HG03378 (cell line): Measurements from ENCODE around the gene TBL1X.
A peak's percentile ranks its signal among the peaks of the same experiment; 100 is the strongest.

Experiments
- ATAC-seq: cut with Tn5 transposase; IDR thresholded peaks from one replicate; pipeline ENCODE4 v1.9.1; 2021; ENCODE audit warnings: mild to moderate bottlenecking, moderate library complexity; ENCODE audit not compliant: unreplicated experiment

Gene TBL1X

GRCh38 chrX:9690046-9690445, 225.2 kb downstream of the TBL1X start:
- ATAC-seq: no peak

DNA sequence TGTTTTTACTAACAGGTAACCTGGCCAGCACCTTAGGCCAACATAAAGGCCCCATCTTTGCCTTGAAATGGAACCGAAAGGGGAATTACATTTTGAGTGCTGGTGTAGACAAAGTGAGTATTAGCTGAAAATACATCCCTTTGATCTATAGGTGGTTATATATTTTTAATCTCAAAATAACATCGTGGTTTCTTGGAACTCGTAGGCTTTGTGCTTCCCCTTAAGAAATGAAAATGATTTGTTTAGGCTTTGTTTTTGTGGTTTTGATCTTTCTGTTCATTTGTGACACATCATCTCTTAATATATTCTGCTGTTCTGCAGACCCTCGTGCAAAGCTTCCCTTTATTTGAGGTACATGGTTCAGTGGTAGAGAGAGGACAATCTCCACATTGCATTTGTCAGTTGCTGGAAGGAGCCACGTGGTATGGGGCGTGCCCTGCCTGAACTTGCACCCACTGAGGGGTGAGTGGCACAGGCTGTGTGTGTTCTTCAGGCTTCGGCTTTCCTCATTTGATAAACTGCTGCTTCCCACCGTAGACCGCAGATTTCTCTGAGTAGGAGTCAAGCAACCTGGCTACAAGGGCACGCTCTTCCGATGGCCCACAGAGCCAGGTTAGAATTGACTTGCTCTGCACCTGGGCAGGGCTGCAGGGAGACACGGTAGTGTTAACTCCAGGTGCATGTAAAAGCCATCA, 228.6 kb downstream of the TBL1X start:
- ATAC-seq: no peak

- no peak for ATAC-seq
Observed at GRCh38 chrX:9698576-9698975, 233.7 kb downstream of the TBL1X start.

- no peak for ATAC-seq
Observed at GRCh38 chrX:9700555-9700954, 235.7 kb downstream of the TBL1X start.

DNA sequence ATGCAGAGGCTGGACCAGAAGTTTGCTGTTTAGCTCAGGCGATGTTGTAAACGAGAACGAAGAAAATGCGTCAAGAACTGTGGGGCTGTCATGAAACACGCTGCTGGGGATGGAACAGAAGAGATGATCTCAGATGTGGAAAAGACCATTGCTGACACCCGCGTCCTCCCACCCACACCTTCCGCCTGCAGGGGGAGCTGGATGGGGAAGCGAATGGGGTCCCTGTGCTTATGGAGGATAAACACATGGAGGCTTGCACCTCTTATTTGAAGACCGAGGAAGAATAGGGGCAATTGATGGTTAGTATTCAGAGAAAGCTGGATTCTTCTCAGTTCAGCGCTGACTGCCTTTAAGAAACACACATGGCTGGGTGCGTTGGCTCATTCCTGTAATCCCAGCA, 236.9 kb downstream of the TBL1X start:
- no peak for ATAC-seq

- ATAC-seq: no peak
Observed at GRCh38 chrX:9703406-9703805, 238.5 kb downstream of the TBL1X start.

GRCh38 chrX:9704876-9705465, 240.1 kb downstream of the TBL1X start:
- no peak for ATAC-seq

GRCh38 chrX:9706421-9706820, 241.6 kb downstream of the TBL1X start:
- no peak for ATAC-seq

GRCh38 chrX:9707306-9708033, 242.6 kb downstream of the TBL1X start:
- no peak for ATAC-seq

DNA sequence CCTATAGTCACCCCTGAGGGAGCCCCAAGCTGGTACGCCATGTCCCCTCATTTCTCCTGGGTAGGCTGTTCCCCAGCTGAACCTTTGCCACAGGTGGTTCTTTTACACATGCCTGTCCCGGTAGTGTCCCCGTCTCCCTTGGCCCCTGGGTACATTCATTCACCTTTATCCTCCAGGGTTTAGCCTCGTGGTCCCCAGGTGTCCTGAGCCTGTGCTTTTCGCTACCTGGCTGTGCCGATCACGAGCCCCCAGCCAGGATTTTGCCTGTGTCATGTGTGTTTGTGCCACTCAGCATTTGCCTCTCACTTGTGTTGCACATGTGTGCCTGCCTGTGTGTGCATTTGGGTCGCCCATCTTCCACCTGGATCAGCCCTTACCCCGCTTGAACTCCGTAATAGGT, 243.2 kb downstream of the TBL1X start:
- no peak for ATAC-seq

GRCh38 chrX:9708923-9709553, 244.2 kb downstream of the TBL1X start:
- ATAC-seq: peak; percentile 94

- no peak for ATAC-seq
Observed at GRCh38 chrX:9710332-9710731, 245.5 kb downstream of the TBL1X start.

GRCh38 chrX:9717376-9717775, 252.5 kb downstream of the TBL1X start:
- ATAC-seq: no peak

DNA sequence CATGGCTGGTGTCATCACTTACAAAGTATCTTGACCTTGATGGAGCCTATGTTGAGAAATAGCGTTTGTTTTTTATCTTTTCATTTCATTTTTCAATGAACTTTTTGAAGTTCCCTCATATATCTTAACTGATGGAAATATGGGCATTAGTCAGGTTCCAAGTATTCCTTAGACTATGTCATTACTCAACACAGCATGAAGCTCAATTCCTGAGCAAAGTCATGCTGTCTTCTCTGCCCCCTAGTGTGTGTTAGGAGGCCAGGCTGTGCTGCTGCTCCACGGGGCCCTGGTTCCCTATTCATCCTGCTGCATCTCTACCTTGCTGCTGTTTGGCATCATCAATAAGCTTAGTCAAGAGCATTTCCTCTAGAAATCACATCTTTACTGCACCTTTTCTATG, 259.9 kb downstream of the TBL1X start:
- no peak for ATAC-seq

DNA sequence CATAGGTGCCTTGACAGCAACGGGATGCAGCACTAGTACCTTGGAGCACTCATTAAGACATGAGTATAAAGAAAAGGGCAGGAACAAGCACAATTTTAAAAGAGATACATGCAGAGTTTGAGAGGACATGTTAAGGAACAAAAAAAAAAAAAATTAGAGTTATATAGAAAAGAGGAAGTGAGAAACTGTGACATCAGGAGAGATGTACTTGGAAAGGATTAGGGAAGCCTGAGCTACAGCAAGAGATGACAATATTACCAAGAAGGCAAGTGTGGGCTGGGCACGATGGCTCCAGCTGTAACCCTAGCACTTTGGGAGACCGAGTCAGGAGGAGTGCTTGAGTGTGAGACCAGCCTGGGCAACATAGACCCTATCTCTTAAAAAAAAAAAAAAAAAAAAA, 263.4 kb downstream of the TBL1X start:
- no peak for ATAC-seq

DNA sequence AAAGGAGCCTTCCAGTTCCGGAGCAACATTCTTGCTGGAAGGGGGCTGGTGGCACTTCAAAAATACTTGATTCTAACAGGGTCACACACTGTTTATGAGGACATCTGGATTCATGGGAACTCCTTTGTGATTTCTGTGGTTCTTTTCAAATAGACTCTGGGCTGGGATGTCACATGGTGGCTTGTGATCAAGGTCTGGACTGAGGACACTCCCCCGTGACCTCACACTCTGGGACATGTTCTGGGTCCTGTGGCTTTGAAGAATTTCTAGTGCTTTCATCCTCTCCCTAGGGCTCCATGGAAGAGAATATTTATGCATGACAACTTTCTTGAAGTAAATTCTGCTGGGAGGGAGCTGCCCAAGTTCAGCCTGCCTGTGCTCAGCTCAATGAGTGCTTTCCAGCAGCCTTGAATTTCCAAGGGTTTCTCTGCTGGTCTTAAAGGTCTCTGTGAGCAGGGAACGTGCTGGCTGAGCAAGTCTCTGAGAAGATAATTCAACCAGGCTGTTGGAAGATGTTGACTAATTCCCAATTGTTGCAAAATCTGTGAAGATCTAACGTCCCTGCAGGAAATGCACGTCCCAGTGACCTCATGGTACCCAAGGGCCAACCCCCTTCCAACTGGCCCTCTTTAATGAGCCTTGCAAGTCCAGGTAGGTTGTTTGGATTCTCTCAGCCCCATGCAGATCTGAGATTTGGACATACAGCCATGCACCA, 264.5 kb downstream of the TBL1X start:
- no peak for ATAC-seq

GRCh38 chrX:9730078-9730477, 265.2 kb downstream of the TBL1X start:
- ATAC-seq: no peak

DNA sequence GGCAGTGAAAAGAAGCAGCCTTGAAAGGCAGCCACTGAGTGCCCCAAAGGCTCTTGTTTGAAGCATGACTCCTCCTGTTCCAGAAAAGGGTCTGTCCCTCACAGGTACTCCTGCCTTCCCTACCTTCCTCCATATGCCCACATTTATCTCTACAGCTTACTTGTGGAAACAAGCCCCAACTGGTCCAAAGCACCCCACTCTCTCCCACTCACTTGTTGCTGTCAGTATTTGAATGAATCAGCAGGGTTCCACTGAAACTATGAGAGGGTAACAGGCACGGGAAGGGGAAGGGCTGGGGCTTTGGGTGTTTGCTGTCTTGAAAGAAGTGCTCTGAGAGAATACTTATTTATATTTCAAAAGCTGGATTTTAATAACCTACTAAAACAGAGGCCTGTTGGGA, 265.9 kb downstream of the TBL1X start:
- ATAC-seq: peak; percentile 65

DNA sequence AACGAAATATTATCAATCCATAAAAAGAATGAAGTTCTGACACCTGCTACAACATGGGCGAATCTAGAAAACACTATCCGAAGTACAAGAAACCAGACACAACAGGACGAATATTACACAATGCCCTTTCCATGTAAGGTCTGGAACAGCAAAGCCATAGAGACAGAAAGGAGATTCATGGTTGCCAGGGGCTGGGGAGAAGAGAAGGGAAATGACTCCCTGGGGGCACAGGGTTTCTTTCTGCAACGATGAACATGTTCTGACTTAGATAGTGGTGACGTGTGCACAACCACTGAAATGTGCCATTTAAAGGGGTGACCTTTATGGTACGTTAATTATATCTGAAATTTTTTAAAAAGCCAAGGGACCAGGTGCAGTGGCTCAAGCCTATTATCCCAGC, 272.5 kb downstream of the TBL1X start:
- no peak for ATAC-seq

DNA sequence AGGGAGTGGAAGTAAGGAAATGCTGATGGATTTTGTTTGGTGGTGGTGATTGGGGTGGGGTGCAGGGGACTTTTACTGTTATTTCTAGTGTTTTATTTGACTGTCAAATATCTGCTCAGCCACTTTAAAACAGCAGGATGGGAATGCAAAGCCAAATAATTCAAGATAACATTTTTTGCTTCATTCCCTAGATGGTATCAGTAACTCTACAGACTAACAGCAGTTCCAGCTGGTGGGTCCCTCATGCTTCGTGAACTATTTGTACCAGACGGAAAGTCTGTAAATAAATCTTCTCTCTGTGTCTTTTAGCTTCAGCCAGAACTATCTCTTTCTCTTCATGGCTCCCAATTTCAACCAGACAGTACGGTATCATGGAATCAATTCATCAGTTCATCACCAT, 273.3 kb downstream of the TBL1X start:
- no peak for ATAC-seq

- ATAC-seq: no peak
Observed at GRCh38 chrX:9739130-9739529, 274.3 kb downstream of the TBL1X start.
